K562 (cell line): ENCODE measurements around the gene NEK4. TPM values are rescaled to one million over a fixed set of nuclear protein-coding genes. Genes with fewer than 3 reads are reported as not detected.
A peak's percentile ranks its signal among the peaks of the same experiment; 100 is the strongest.

Experiments
- C11orf30 ChIP-seq: fragments of 450-650 bp; IDR thresholded peaks from 2 replicates; pipeline ENCODE4 v1.6.1; 2016; ENCODE audit warnings: low read depth, mild to moderate bottlenecking
- E2F8 ChIP-seq: fragments of 450-650 bp; IDR thresholded peaks from 2 replicates; pipeline ENCODE4 v1.7.1; 2018; ENCODE audit warnings: mild to moderate bottlenecking, low read depth; ENCODE audit not compliant: partially characterized antibody
- ETS1 ChIP-seq: conservative IDR thresholded peaks from 2 replicates; pipeline ENCODE4 v1.6.1; 2011; ENCODE audit warnings: low read depth, mild to moderate bottlenecking, low read length; ENCODE audit not compliant: control insufficient read depth
- ETV5 ChIP-seq: sonication (generic); formaldehyde crosslinking; IDR thresholded peaks from 2 replicates; pipeline ENCODE4 v1.4.0; 2020; ENCODE audit warnings: low read depth, mild to moderate bottlenecking, missing genetic modification reagents
- GABPB1 ChIP-seq: sonication (generic); formaldehyde crosslinking; IDR thresholded peaks from 2 replicates; pipeline ENCODE4 v1.8.0; 2022; ENCODE audit warnings: mild to moderate bottlenecking, missing genetic modification reagents
- GMEB1 ChIP-seq: fragments of 250-450 bp; sonication (Bioruptor Pico); IDR thresholded peaks from 2 replicates; pipeline ENCODE4 v1.4.0; 2020; ENCODE audit warnings: mild to moderate bottlenecking
- L3MBTL2 ChIP-seq: fragments of 450-650 bp; IDR thresholded peaks from 2 replicates; pipeline ENCODE4 v1.6.1; 2016; ENCODE audit warnings: mild to moderate bottlenecking, moderate library complexity
- POLR2A ChIP-seq: fragments of 450-650 bp; conservative IDR thresholded peaks from 2 replicates; pipeline ENCODE4 v1.6.1; 2016
- SAFB2 ChIP-seq: fragments of 200-400 bp; formaldehyde crosslinking; IDR thresholded peaks from 2 replicates; pipeline ENCODE4 v1.6.1; 2018; ENCODE audit warnings: borderline replicate concordance, low read length, low read depth, moderate library complexity; ENCODE audit not compliant: severe bottlenecking
- TBL1XR1 ChIP-seq, 2 experiments: IDR thresholded peaks; 2 replicates each; pipeline ENCODE4 v1.6.1; 2012; ENCODE audit warnings: improper control_type of control experiment in 2 of 2, low read length in 2 of 2, mild to moderate bottlenecking in 1 of 2
- THAP12 ChIP-seq: fragments of 250-450 bp; sonication (Bioruptor Pico); IDR thresholded peaks from 2 replicates; pipeline ENCODE4 v1.9.0; 2021; ENCODE audit warnings: mild to moderate bottlenecking, inconsistent platforms
- ZBTB2 ChIP-seq: fragments of 450-650 bp; IDR thresholded peaks from 2 replicates; pipeline ENCODE4 v1.6.1; 2016; ENCODE audit warnings: antibody characterized with exemption
- ZNF140 ChIP-seq: fragments of 250-450 bp; sonication (Bioruptor Pico); IDR thresholded peaks from 2 replicates; pipeline ENCODE4 v1.8.0; 2021; ENCODE audit warnings: moderate library complexity, mild to moderate bottlenecking, inconsistent platforms
- ZNF639 ChIP-seq, 2 experiments: fragments of 200-800 bp in 1 of 2; sonication (Bioruptor generic) in 1 of 2; sonication (generic) in 1 of 2; formaldehyde crosslinking in 1 of 2; IDR thresholded peaks in 1 of 2; conservative IDR thresholded peaks in 1 of 2; 2 replicates each; pipeline versions ENCODE4 v1.5.0 to v1.6.1; 2016 to 2020; ENCODE audit warnings: missing compliant biosample characterization in 1 of 2, missing genetic modification characterization in 1 of 2, missing genetic modification reagents in 1 of 2
- polyA plus RNA-seq, 8 experiments: library from polyadenylated mRNA; depleted of rRNA in 4 of 8; stranded (reverse) in 5 of 8; unstranded in 3 of 8; fragments of >200 nt; fragmentation: Nextera tagmentation in 2 of 8; fragmentation: Illumina TruSeq in 1 of 8; extraction: Ambion mirVana in 2 of 8; extraction: Trizol in 1 of 8; gene quantifications; 2 replicates each; pipeline versions ENCODE4 v1.2.1 to v1.2.3, GENCODE V29; 2011 to 2014; ENCODE audit warnings: inconsistent platforms in 1 of 8, missing spikeins in 1 of 8
- total RNA-seq, 7 experiments: library from RNA; depleted of rRNA in 6 of 7; stranded (reverse); fragments of >200 nt in 6 of 7; fragmentation: Illumina TruSeq in 2 of 7; extraction: Trizol in 2 of 7; gene quantifications; 2 replicates each; pipeline versions ENCODE4 v1.2.1 to v1.2.3, GENCODE V29; 2011 to 2021; ENCODE audit warnings: low replicate concordance in 1 of 7

Gene NEK4
- total and polyA plus RNA-seq, 9 of the 15 experiments (the other 6 are each of a cell fraction or from before 2014, with no cell fraction given), result 5.8 to 23.1 (median 16.6) TPM

GRCh38 chr3:52770496-52771333, at the start of gene NEK4 (continued):
- no peak for TF ChIP-seq SAFB2
- no peak for TF ChIP-seq ZBTB2
- peak; percentile 54; the same call in 1 of the 2 replicates for TF ChIP-seq ETV5 (CRISPR knock-in tag)
- TF ChIP-seq GABPB1 (CRISPR knock-in tag), result peak; percentile 71; the same call in 1 of the 2 replicates
- 0 out of 2 replicates have a peak, but pooled peaks have one; percentile 54 for TF ChIP-seq ETS1
- peak; percentile 78 for TF ChIP-seq THAP12
- peak in 1 of 2 experiments; percentile 64; a peak in 2 of 4 replicates for TF ChIP-seq ZNF639 (CRISPR knock-in tag; conservative IDR thresholded peaks at IDR 0.05 in 1 of 2, IDR thresholded peaks at IDR 0.05 in 1 of 2)
- peak in 1 of 2 experiments; percentile 55; a peak in 1 of 4 replicates for TF ChIP-seq TBL1XR1 (IDR thresholded peaks at IDR 0.05; ENCODE audit: low read length in 2 of 2)
- TF ChIP-seq GMEB1 (CRISPR knock-in tag), result peak; percentile 74
- TF ChIP-seq E2F8, result peak; percentile 48
- TF ChIP-seq L3MBTL2, result peak; percentile 32; the same call in 1 of the 2 replicates
- peak; percentile 96 for TF ChIP-seq POLR2A
- no peak for TF ChIP-seq ZNF140 (CRISPR knock-in tag)
- TF ChIP-seq C11orf30, result peak; percentile 78
